ACC112 (cell line): ENCODE measurements around the gene PCBP2.

Source experiments
- H2AFZ ChIP-seq: fragments of 200-600 bp; sonication (generic); one replicate; pipeline ENCODE4 v1.6.0; 2017; ENCODE audit warnings: antibody characterized with exemption, low read length; ENCODE audit not compliant: unreplicated experiment
- H3K27ac ChIP-seq: fragments of 200-600 bp; sonication (generic); 2 replicates; pipeline ENCODE4 v1.5.1; 2014; ENCODE audit warnings: low read depth, mild to moderate bottlenecking, antibody characterized with exemption, low read length, moderate library complexity
- H3K27me3 ChIP-seq: fragments of 200-600 bp; sonication (generic); 2 replicates; pipeline ENCODE4 v1.6.1; 2014; ENCODE audit warnings: mild to moderate bottlenecking, antibody characterized with exemption, low read length, moderate library complexity, mixed read lengths; ENCODE audit not compliant: insufficient read depth
- H3K36me3 ChIP-seq: fragments of 200-600 bp; sonication (generic); 2 replicates; pipeline ENCODE4 v1.6.1; 2016; ENCODE audit warnings: mild to moderate bottlenecking, antibody characterized with exemption, low read length, moderate library complexity, mixed read lengths; ENCODE audit not compliant: insufficient read depth
- H3K4me1 ChIP-seq: fragments of 200-600 bp; sonication (generic); one replicate; pipeline ENCODE4 v1.6.1; 2016; ENCODE audit warnings: low read length, mixed read lengths; ENCODE audit not compliant: insufficient read depth, unreplicated experiment, control insufficient read depth
- H3K4me3 ChIP-seq: fragments of 200-600 bp; sonication (generic); 2 replicates; pipeline ENCODE4 v1.5.1; 2014; ENCODE audit warnings: mild to moderate bottlenecking, low read depth, low read length
- H3K79me2 ChIP-seq: fragments of 200-600 bp; sonication (generic); one replicate; pipeline ENCODE4 v1.6.0; 2016; ENCODE audit warnings: low read length; ENCODE audit not compliant: control insufficient read depth, unreplicated experiment, insufficient read depth

Gene PCBP2

GRCh38 chr12:53495903-53496751 lies 44.2 kb downstream of the PCBP2 start:
- no peaks in the 10 kb centered on the region for H3K27me3 ChIP-seq
- no peaks in the 10 kb centered on the region for H3K36me3 ChIP-seq
- peak overlapping the region; percentile 80 for H3K4me3 ChIP-seq
- H3K4me1 ChIP-seq = peaks cover 40% of the 10 kb centered on the region
- peaks cover 45% of the 10 kb centered on the region for H3K79me2 ChIP-seq
- H3K27ac ChIP-seq = peak overlapping the region; percentile 55
- no peak overlapping the region for H2AFZ ChIP-seq

GRCh38 chr12:53496752-53497032 lies 44.8 kb downstream of the PCBP2 start:
- H2AFZ ChIP-seq = no peak overlapping the region
- no peaks in the 10 kb centered on the region for H3K27me3 ChIP-seq
- peaks cover 43% of the 10 kb centered on the region for H3K4me1 ChIP-seq
- no peaks in the 10 kb centered on the region for H3K36me3 ChIP-seq
- peak overlapping the region; percentile 55 for H3K27ac ChIP-seq
- peaks cover 46% of the 10 kb centered on the region for H3K79me2 ChIP-seq
- H3K4me3 ChIP-seq = peak overlapping the region; percentile 80

GRCh38 chr12:53497461-53497860 lies 45.6 kb downstream of the PCBP2 start:
- Histone ChIP-seq H3K4me1 (peaks cover 49% of the 10 kb centered on the region), H3K27ac (no peak overlapping the region)

GRCh38 chr12:53498235-53498630 lies 46.3 kb downstream of the PCBP2 start:
- H3K36me3 ChIP-seq = no peaks in the 10 kb centered on the region
- peak overlapping the region; percentile 80 for H3K4me3 ChIP-seq
- peaks cover 56% of the 10 kb centered on the region for H3K4me1 ChIP-seq
- H3K27ac ChIP-seq = no peak overlapping the region
- peaks cover 52% of the 10 kb centered on the region for H3K79me2 ChIP-seq
- H3K27me3 ChIP-seq = no peaks in the 10 kb centered on the region
- H2AFZ ChIP-seq = no peak overlapping the region

More at GRCh38 chr12:53497461-53497860, 45.6 kb downstream of the PCBP2 start:
- Histone ChIP-seq H3K4me3 (peak overlapping the region; percentile 80; the same call in 1 of the 2 replicates), H3K27me3 (no peaks in the 10 kb centered on the region), H3K36me3 (no peaks in the 10 kb centered on the region), H2AFZ (no peak overlapping the region), H3K79me2 (peaks cover 47% of the 10 kb centered on the region)

- Histone ChIP-seq H3K4me3 (peak within 1 kb of the TSS; percentile 80), H2AFZ (peak within 1 kb of the TSS; percentile 24), H3K27ac (peak within 1 kb of the TSS; percentile 93), H3K4me1 (peaks cover 49% of the 10 kb centered on the region), H3K36me3 (peaks cover 5% of the 10 kb centered on the region; the same call in 1 of the 2 replicates), H3K79me2 (peaks cover 48% of the 10 kb centered on the region), H3K27me3 (no peaks in the 10 kb centered on the region)
These were observed 47.6 kb downstream of the PCBP2 start, which contains the start of gene MAP3K12 for GRCh38 chr12:53499266-53500141. MAP3K12 (minus strand) TSS chr12:53499458; CDS start chr12:53487391, 12,067 bp downstream.

GRCh38 chr12:53500142-53500775 lies 48.4 kb downstream of the PCBP2 start:
- Histone ChIP-seq H3K4me1 (peaks cover 56% of the 10 kb centered on the region), H3K27ac (peak overlapping the region; percentile 93), H3K27me3 (no peaks in the 10 kb centered on the region), H3K36me3 (peaks cover 5% of the 10 kb centered on the region; the same call in 1 of the 2 replicates), H3K4me3 (peak overlapping the region; percentile 80), H3K79me2 (peaks cover 45% of the 10 kb centered on the region), H2AFZ (peak overlapping the region; percentile 24)

GRCh38 chr12:53500776-53501614 lies 49.1 kb downstream of the PCBP2 start, which contains the start of gene TARBP2:
TARBP2 (plus strand) TSS chr12:53501283; CDS start chr12:53501409, 126 bp downstream.
- Histone ChIP-seq H3K27ac (peak within 1 kb of the TSS; percentile 93), H3K27me3 (no peaks in the 10 kb centered on the region), H2AFZ (peak within 1 kb of the TSS; percentile 55), H3K79me2 (peaks cover 39% of the 10 kb centered on the region), H3K4me3 (peak within 1 kb of the TSS; percentile 80), H3K36me3 (peaks cover 5% of the 10 kb centered on the region; the same call in 1 of the 2 replicates), H3K4me1 (peaks cover 59% of the 10 kb centered on the region)

GRCh38 chr12:53501615-53502181 lies 49.8 kb downstream of the PCBP2 start:
- Histone ChIP-seq H3K27me3 (no peaks in the 10 kb centered on the region), H2AFZ (peak overlapping the region; percentile 55), H3K36me3 (peaks cover 5% of the 10 kb centered on the region; the same call in 1 of the 2 replicates), H3K4me3 (peak overlapping the region; percentile 80), H3K79me2 (peaks cover 37% of the 10 kb centered on the region), H3K4me1 (peaks cover 58% of the 10 kb centered on the region), H3K27ac (peak overlapping the region; percentile 83)

GRCh38 chr12:53502331-53502730 lies 50.4 kb downstream of the PCBP2 start:
- Histone ChIP-seq H3K27ac (peak overlapping the region; percentile 67), H3K4me1 (peaks cover 52% of the 10 kb centered on the region), H2AFZ (no peak overlapping the region), H3K36me3 (peaks cover 5% of the 10 kb centered on the region; the same call in 1 of the 2 replicates), H3K27me3 (no peaks in the 10 kb centered on the region), H3K79me2 (peaks cover 31% of the 10 kb centered on the region), H3K4me3 (peak overlapping the region; percentile 80)
